Cerebellar nuclear complex (tissue), 1 donor: ENCODE data around the gene ZNF136.

ENCODE experiments used
- DNase-seq, 2 experiments: peaks; one replicate each; lab custom pipeline; 2025; lab: John Stamatoyannopoulos, UW

The ZNF136 gene

DNA sequence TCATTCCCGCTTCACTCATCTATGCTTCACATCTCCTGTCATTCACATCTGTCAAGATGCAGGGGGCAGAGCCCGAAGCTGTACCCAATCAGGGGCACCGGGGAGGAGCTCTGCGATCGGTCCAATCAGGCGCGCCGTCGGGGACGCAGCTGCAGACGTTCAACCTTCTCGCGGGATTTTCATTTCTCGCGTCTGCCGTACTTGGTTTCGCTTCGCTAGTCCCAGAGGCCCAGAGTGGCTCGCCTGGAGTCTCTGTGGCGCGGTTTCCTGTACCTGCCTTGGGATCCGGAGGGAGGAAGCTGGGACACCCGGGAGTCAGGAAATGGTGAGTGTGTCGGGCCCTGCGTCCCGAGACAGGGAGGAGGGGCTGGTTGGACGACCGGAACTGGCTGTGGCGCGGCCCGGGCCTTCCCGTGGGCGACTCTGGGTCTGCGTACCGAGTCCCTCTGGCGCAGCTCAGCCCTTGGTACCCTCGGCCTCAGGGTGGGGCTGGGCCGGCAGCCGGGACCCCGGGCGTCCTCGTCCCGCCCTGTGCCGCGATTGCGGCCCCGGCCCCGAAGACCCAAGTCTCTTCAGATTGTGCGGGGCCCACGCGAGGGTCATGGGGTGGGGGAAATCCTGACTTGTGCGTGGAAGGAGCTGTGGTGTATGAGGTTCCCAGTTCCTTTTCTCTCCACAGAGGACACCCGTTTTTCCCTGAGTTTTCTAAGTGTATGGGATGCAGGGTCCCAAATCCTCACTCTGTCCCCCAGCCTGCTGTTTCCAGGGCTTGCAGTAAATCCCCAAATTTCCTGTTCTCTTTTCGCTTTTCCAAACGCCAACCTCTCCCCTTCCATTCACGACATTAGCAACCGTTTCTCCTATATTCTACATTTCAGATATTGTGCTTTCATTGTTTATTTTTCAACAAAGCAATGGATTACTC is at the start of gene ZNF136:
Gene ZNF136 (plus strand): TSS at position 215 of the 925 bp plus-strand sequence. CDS start 108 bp downstream, at position 323.
- peak; percentile 55 to 76 for DNase-seq

DNA sequence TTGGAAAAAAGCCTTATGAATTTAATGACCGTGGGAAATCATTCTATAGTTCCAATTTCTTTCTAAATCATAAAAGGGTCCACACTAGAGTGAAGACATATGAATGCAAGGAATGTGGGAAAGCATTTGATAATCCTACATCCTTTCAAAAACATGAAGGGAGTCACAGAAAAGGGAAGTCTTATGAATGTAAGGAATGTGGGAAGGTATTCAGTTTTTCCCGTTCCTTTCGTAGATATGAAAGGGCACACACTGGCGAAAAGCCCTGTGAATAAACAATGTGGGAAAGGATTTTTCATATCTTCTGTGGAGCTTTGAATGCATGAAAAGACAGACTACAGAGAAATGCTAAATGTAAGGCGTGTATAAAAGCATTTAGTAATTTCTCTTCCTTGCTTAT is 49.8 kb upstream of the ZNF136 start:
- no peak for DNase-seq

DNA sequence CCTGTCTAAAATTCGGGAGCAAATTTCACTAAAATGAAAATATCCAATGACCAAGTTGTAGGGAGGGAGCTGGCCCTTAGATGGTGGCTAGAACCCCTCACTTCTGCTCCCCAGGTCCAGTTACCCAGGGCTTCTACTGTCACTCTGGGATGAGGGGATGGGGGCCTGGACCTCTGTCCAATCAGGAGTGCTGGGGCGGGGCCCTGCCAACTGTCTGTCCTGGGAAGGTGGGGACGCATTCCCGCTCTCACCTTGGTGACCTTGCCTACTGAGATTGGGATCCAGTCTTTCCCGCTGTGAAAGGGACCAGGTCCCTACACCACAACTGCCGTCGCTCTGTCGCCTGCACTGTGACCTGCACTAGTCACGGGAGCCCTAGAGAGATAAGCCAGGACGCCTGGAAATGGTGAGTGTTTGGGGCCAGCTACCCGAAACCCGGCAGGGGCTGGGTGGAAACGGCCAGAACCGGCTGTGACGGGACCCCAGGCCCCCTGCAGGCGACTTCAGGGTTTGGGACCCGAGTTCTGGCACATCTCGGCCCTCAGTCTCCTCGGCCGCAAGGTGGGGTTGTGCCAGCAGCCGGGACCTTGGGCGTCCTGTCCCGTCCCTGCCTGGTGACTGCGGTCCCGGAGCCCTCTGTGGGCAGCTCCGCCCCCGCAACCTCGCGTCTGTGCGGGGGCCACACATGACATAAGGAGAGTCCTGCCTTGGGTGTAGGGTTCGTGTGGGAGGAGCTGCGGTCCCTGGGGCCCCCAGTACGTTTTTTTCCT is 45.5 kb upstream of the ZNF136 start:
- no peak for DNase-seq

GRCh38 chr19:12126707-12127106 is 36.2 kb upstream of the ZNF136 start:
- DNase-seq, result no peak

- DNase-seq, result no peak
These were observed 29.8 kb upstream of the ZNF136 start for GRCh38 chr19:12133069-12133468.

DNA sequence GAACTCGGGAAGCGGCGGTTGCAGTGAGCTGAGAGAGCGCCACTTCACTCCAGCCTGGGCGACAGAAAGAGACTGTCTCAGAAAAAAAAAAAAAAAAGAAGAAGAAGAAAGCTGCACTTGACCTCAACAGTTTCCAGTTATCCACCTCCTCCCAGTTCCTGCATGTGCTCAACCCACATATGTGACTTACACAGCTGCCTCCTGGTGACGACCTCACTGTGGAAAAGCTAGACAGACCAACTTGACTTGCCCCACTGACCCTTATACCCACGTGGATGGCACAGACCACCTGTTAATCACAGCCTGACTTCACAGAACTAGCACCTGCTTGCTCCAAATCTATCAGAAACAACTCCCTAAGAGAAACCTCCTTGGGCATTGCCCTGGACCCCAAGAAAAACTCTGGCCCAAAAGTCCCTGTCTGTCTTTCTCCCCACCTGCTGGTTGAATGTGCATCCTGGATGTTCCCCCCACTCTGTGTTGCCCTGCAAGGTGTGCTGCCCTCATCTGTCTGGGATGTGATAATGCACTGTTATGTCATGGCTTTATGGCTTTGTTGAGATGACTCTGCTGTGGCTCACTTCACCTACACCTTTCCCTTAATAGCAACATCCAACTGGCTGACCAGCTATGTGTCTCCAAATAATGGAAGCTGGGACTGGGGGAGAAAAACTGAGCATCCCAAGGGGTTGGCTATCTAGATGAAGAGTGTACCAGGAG is 25.5 kb upstream of the ZNF136 start:
- DNase-seq, result no peak

GRCh38 chr19:12139269-12139668 is 23.6 kb upstream of the ZNF136 start:
- DNase-seq, result no peak

GRCh38 chr19:12139885-12140544 is 22.9 kb upstream of the ZNF136 start, which contains the start of gene ZNF20:
Gene ZNF20 (minus strand): TSS chr19:12140350. CDS start chr19:12140182, 168 bp downstream.
- DNase-seq, result peak; percentile 60 to 93

DNA sequence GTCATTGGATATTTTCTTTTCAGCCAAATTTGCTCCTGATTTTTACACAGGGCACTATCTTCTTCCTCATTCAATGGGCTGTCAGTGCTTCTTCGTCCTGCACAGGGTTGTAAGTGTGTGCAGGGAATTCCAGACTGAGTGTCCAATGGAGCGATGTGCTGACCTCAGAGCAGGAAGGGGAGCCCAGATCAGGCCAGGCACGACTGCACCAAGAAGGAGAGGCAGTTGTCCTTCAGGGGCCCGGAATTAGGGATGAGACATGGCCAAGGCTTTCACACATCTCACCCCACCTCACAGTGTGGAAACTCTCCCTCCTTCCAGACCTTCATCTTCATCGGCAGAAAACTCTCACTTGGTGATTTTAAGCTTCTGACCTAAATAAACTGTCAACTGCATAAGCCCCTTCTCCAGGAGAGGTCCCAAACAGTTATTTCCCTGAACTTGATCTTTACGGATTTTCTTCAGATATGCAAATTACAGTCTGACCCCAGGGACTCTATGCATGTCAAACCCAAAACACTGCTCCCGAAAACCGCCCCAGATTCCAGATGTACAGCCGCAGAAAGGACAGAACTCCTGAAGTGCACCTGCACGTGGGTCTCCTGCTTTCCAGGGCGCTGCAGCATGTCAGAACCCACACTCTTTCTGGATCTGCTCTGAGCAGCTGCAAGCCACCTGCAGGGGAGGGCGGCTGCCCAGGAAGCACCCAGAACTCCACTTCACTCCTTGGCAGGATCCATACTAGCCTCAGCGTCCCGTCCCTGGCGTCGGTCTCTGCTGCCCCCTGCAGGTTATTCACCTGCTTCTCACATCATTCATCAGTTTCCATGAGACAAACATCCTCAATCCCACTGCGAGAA is 22.1 kb upstream of the ZNF136 start:
- peak in 1 of 2 experiments; percentile 60 for DNase-seq

DNA sequence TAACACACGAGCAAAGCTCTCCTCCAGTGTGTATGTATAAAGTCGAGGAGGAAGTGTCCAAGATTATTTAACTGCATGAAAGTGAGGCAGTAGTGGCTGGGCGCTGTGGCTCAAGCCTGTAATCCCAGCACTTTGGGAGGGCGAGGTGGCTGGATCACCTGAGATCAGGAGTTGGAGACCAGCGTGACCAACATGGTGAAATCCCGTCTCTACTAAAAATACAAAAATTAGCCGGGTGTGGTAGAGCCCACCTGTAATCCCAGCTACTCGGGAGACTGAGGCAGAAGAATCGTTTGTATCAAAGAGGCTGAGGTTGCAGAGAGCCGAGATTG is 21.5 kb upstream of the ZNF136 start:
- no peak for DNase-seq

DNA sequence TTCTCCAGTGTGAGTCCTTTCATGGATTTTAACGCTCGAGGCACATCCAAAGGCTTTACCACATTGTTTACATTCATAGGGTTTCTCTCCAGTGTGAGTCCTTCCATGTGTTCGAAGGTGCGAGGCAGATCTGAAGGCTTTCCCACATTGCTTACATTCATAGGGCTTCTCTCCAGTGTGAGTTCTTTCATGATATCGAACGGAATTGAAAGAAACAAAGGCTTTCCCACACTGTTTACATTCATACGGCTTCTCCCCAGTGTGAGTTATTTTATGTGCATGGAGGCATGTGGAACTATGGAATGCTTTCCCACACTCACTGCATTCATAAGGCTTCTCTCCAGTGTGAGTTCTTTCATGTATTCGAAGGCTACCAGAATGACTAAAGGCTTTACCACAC is 17.5 kb upstream of the ZNF136 start:
- no peak for DNase-seq

DNA sequence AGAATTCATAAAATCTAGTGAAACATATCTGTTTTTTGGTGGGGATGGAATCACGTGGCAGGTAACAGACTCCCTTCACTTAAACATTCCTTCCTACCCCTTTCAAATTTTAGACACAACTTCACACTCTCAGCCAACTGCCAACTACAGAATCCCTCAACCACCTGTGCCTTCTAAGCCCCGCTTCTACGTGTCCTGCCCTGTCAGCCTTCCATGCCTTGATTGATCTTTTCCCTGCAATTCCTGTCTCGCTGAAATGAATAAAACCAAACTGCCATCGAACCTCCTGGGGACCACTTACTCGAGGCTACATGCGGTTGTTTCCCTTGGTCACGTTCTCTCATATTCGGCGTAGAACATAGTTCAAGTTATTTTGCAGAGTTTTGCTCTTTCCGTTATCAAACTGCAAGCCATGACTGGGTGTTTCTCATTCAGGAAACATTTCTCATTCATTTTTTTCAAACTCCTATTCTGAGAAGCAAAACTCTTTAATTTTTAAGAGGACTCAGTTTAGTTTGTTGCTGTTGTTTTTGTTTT is 7.5 kb upstream of the ZNF136 start:
- no peak for DNase-seq

DNA sequence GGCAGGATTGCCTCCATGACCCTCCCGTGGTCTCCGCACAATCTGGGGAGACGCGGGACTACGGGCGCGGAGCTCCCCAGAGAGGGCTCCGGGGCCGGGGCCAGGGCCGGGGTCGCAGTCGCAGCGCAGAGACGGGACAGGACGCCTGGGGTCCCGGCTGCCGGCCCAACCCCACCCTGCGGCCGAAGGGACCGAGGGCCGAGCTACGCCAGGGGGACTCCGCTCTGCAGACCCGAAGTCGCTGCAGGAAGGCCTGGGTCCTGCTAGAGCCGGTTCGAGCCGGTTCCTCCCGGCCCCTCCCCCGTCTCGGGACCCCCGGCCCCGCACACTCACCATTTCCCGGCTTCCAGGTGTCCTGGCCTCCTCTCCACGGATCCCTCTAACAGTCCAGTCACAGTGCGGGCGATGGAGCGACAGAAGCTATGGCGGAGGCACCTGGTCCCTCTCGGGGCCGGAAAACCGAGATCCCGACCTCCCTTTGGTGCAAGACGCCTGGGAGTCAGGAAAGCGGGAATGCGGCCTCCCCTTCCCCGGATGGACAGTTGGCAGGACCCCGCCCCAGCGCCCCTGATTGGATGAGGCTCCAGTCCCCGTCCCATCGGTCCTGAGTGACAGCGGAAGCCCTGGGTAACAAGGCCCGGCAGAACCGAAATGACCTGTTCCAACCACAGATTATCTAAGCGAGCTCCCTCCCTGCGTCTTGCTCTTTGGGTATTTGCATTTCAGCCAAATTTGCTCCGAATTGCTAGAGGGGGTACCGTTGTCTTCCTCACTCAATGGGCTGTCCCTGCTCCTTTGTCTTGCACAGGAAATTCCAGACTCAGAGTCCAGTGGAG is 6.5 kb upstream of the ZNF136 start, which contains the start of gene ZNF625:
Gene ZNF625 (minus strand): TSS at position 512 of the 836 bp plus-strand sequence. CDS start 176 bp downstream, at position 336.
- peak; percentile 50 to 86 for DNase-seq

GRCh38 chr19:12159773-12160414 is 3.0 kb upstream of the ZNF136 start:
- no peak for DNase-seq

GRCh38 chr19:12162513-12162881 is 399 bp upstream of the ZNF136 start:
- no peak for DNase-seq

DNA sequence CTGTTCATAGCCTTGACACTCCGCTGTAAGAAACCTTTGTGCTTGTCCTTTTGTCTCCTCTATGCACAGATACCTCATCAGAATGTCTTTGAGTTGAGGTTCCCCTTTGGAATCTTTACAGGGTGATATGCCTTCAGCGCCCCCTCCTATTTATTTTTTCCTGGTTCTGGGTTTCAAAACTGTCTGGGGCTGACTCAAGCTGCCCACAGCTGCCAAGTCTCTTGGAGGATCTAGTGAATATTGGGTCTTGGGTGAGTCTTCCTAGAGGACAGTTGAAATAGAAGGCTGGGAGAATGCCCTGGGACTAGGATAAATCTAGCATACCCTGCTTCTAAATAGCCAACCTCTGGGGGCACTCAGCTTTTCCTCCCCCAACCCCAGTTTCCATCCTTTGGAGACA is 930 bp downstream of the ZNF136 start:
- no peak for DNase-seq

- no peak for DNase-seq
These were observed 3.7 kb downstream of the ZNF136 start for GRCh38 chr19:12166626-12167025.

- no peak for DNase-seq
These were observed 17.5 kb downstream of the ZNF136 start for GRCh38 chr19:12180377-12180776.

DNA sequence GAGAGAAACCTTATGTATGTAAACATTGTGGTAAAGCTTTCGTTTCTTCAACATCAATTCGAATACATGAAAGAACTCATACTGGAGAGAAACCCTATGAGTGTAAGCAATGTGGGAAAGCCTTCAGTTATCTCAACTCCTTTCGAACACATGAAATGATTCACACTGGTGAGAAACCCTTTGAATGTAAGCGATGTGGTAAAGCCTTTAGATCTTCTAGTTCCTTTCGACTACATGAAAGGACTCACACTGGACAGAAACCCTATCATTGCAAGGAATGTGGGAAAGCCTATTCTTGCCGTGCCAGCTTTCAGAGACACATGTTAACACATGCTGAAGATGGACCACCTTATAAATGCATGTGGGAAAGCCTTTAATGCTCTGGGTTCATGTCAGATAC is 24.7 kb downstream of the ZNF136 start:
- DNase-seq, result no peak
